Natural killer cell (primary cell): Measurements from ENCODE around the gene PER2. TPM values are rescaled to one million over a fixed set of nuclear protein-coding genes. Genes with fewer than 3 reads are reported as not detected.
"Not testable (repeated sequence)": the region's sequence is repeated elsewhere in the genome, so short reads cannot be mapped to it uniquely, and the experiment has no call there.

Source experiments
- ATAC-seq, 3 donors: fragments of 150-1000 bp in 2 of 3; fragments of 200-7000 bp in 1 of 3; cut with Tn5 transposase; 1 replicate in 1 of 3; 2 replicates in 2 of 3; pipeline ENCODE4 v1.10.0; 2021; ENCODE audit warnings: mild to moderate bottlenecking in 2 of 3, moderate library complexity in 2 of 3
- DNase-seq, 2 donors: peaks; one replicate each; pipeline versions ENCODE4 v3.0.0 to v3.0.0-alpha.2; 2013 to 2021; ENCODE audit warnings: mixed read lengths in 1 of 2
- H3K27ac ChIP-seq: one replicate; pipeline ENCODE4 v1.5.1; 2013; ENCODE audit warnings: mild to moderate bottlenecking, low read length
- H3K27me3 ChIP-seq: one replicate; pipeline ENCODE4 v1.6.1; 2013; ENCODE audit warnings: low read length; ENCODE audit not compliant: control insufficient read depth, insufficient read depth
- H3K36me3 ChIP-seq: one replicate; pipeline ENCODE4 v1.6.1; 2013; ENCODE audit warnings: low read length; ENCODE audit not compliant: control insufficient read depth, insufficient read depth
- H3K4me1 ChIP-seq: one replicate; pipeline ENCODE4 v1.6.1; 2013; ENCODE audit warnings: low read length; ENCODE audit not compliant: control insufficient read depth, insufficient read depth
- H3K4me3 ChIP-seq: one replicate; pipeline ENCODE4 v1.5.1; 2013; ENCODE audit warnings: low read length
- H3K9me3 ChIP-seq: one replicate; pipeline ENCODE4 v1.6.1; 2013; ENCODE audit warnings: low read length; ENCODE audit not compliant: control insufficient read depth, insufficient read depth
- H3K27ac Mint-ChIP-seq, 2 donors: one replicate each; pipeline ENCODE4 v1.8.0; 2022; ENCODE audit warnings: mild to moderate bottlenecking in 2 of 2, mixed read lengths in 2 of 2, moderate library complexity in 1 of 2
- H3K27me3 Mint-ChIP-seq, 2 donors: one replicate each; pipeline ENCODE4 v1.8.0; 2022; ENCODE audit warnings: low read depth in 2 of 2, mixed read lengths in 2 of 2
- H3K36me3 Mint-ChIP-seq: one replicate; pipeline ENCODE4 v1.8.0; 2022; ENCODE audit warnings: mixed read lengths
- H3K4me1 Mint-ChIP-seq, 2 donors: one replicate each; pipeline ENCODE4 v1.8.0; 2022; ENCODE audit warnings: mixed read lengths in 2 of 2
- H3K4me3 Mint-ChIP-seq: one replicate; pipeline ENCODE4 v1.8.0; 2022; ENCODE audit warnings: mild to moderate bottlenecking, moderate library complexity, mixed read lengths
- H3K9me3 Mint-ChIP-seq, 2 donors: one replicate each; pipeline ENCODE4 v1.8.0; 2022; ENCODE audit warnings: mixed read lengths in 2 of 2
- CTCF ChIP-seq: fragments of 200-600 bp; IDR thresholded peaks from one replicate; pipeline ENCODE4 v1.8.0; 2022; ENCODE audit warnings: antibody characterized with exemption
- WGBS: methylation state at CpG from one replicate; pipeline ENCODE4 v1.1.7; 2013; ENCODE audit warnings: missing lambda C conversion rate; ENCODE audit not compliant: insufficient coverage; 5-methylcytosine and 5-hydroxymethylcytosine counted together
- intact Hi-C: fragments of 100-400 bp; cut with micrococcal nuclease; formaldehyde crosslinking; loops from one replicate; pipeline ENCODE4 v1.14.2; 2022
- total RNA-seq, 4 donors: library from RNA; stranded (reverse); fragments of 120-200 nt in 1 of 4; gene quantifications; one replicate each; pipeline versions ENCODE4 v1.2.3 to v1.2.4, GENCODE V29; 2013 to 2022

Gene PER2
- total RNA-seq, 3 donors from 2014 or later (not counting 1 experiment from before 2014, with no cell fraction given) = 26.3 to 32.9 (median 32.6) TPM

DNA sequence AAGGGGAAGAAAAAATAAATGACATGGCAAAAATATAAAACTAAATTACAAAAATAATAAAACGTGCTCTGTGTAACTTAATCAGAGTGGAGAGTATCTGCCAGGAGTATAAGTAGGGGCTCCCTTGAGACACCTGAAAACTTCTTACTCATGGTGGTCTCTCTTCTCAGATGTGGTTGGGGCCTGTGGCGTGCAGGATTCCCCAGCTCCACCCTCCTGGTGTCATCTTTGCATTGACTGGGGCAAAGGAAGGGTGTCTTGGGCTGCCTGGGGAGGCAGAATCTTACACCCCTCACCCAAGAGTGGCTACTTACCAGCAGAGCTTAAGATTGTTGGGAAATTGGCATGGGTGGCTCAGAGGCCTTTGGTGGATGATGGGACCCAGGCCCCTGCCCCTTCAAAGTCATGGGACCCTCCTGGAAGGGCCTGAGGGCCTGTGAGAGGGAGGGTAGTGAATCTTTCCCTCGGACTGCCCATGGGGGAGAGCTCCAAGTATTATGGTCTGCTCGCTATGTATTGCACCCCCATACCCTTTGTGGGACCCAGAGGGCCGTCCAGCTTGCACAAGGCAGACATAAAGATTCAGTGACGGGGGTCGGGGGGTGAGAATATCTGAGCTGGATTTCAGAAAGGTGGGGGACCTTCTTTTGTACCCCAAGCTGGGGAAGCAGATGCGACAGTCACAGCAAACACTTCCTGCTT lies 25.0 kb upstream of the PER2 start:
- Histone ChIP-seq H3K4me3 (no peak overlapping the region), H3K9me3 (no peaks in the 10 kb centered on the region), H3K27ac (no peak overlapping the region), H3K36me3 (no peaks in the 10 kb centered on the region), H3K4me1 (no peaks in the 10 kb centered on the region), H3K27me3 (no peaks in the 10 kb centered on the region)
- Mint-ChIP-seq H3K4me1 (no peaks in the 10 kb centered on the region), H3K4me3 (no peak overlapping the region), H3K9me3 (no peaks in the 10 kb centered on the region), H3K27me3 (peaks cover 8 to 14% of the 10 kb centered on the region in 2 donors), H3K36me3 (no peaks in the 10 kb centered on the region), H3K27ac (no peak overlapping the region)
- TF ChIP-seq CTCF = no peak
- ATAC-seq = no peak
- 92% methylated on average over 6 of the region's 8 CpGs for whole genome bisulfite sequencing
- intact Hi-C loops = no loop called here
- no peak for DNase-seq

- H3K27ac ChIP-seq, H3K4me3 ChIP-seq, H3K36me3 ChIP-seq, H3K4me3 Mint-ChIP-seq, H3K27me3 ChIP-seq, H3K4me1 ChIP-seq, intact Hi-C loops, H3K9me3 ChIP-seq, H3K9me3 Mint-ChIP-seq, H3K4me1 Mint-ChIP-seq, H3K36me3 Mint-ChIP-seq, H3K27me3 Mint-ChIP-seq, DNase-seq, H3K27ac Mint-ChIP-seq, ATAC-seq: not testable (repeated sequence)
- WGBS = 82% methylated on average over 13 of the region's 14 CpGs
These were observed 22.3 kb upstream of the PER2 start for GRCh38 chr2:238310721-238311120.

GRCh38 chr2:238308177-238308576 lies 19.8 kb upstream of the PER2 start:
- DNase-seq (no peak), ATAC-seq (no peak)
- H3K4me1 Mint-ChIP-seq = no peaks in the 10 kb centered on the region
- no peak overlapping the region for H3K4me3 Mint-ChIP-seq
- H3K4me3 ChIP-seq = no peak overlapping the region
- no peaks in the 10 kb centered on the region for H3K36me3 Mint-ChIP-seq
- H3K27me3 ChIP-seq = no peaks in the 10 kb centered on the region
- H3K9me3 ChIP-seq = no peaks in the 10 kb centered on the region
- no peaks in the 10 kb centered on the region for H3K9me3 Mint-ChIP-seq
- H3K27ac ChIP-seq = no peak overlapping the region
- no peaks in the 10 kb centered on the region for H3K4me1 ChIP-seq
- H3K36me3 ChIP-seq = no peaks in the 10 kb centered on the region
- 94% methylated on average over 2 of the region's 2 CpGs for WGBS
- H3K27ac Mint-ChIP-seq = no peak overlapping the region
- H3K27me3 Mint-ChIP-seq = peaks cover 0 to 2% of the 10 kb centered on the region in 2 donors
- intact Hi-C loops = no loop called here
- no peak for TF ChIP-seq CTCF

GRCh38 chr2:238306672-238306998 lies 18.2 kb upstream of the PER2 start:
- H3K4me1 Mint-ChIP-seq = no peaks in the 10 kb centered on the region
- no peak for ATAC-seq
- no peaks in the 10 kb centered on the region for H3K36me3 Mint-ChIP-seq
- no peaks in the 10 kb centered on the region for H3K9me3 Mint-ChIP-seq
- intact Hi-C loops = no loop called here
- Histone ChIP-seq H3K9me3 (no peaks in the 10 kb centered on the region), H3K36me3 (no peaks in the 10 kb centered on the region), H3K27ac (no peak overlapping the region), H3K27me3 (no peaks in the 10 kb centered on the region), H3K4me3 (no peak overlapping the region), H3K4me1 (no peaks in the 10 kb centered on the region)
- TF ChIP-seq CTCF = no peak
- H3K27me3 Mint-ChIP-seq = peaks cover 0 to 2% of the 10 kb centered on the region in 2 donors
- no peak overlapping the region for H3K4me3 Mint-ChIP-seq
- no peak overlapping the region for H3K27ac Mint-ChIP-seq
- no peak for DNase-seq
- 85% methylated on average over 5 of the region's 5 CpGs for WGBS
